HTR-8/SVneo (cell line): Measurements from ENCODE around the gene ITGAX.

Experiments
- DNase-seq: peaks from one replicate; pipeline ENCODE4 v3.0.0; 2011; ENCODE audit warnings: low spot score, mixed read lengths; ENCODE audit not compliant: insufficient read length
- FAIRE-seq: peaks from 2 replicates; lab custom pipeline; 2011; peaks lifted over from hg19 to GRCh38; lab: Jason Lieb, UNC

ITGAX gene

GRCh38 chr16:31371008-31371407 is 16.0 kb downstream of the ITGAX start:
- no peak for FAIRE-seq
- no peak for DNase-seq

GRCh38 chr16:31371619-31372484 is 16.9 kb downstream of the ITGAX start:
- no peak for DNase-seq
- no peak for FAIRE-seq

GRCh38 chr16:31373235-31373634 is 18.3 kb downstream of the ITGAX start:
- DNase-seq (no peak), FAIRE-seq (no peak)

- no peak for DNase-seq
- no peak for FAIRE-seq
These were observed 20.3 kb downstream of the ITGAX start for GRCh38 chr16:31375231-31375630.

GRCh38 chr16:31376705-31377104 is 21.7 kb downstream of the ITGAX start:
- no peak for DNase-seq
- no peak for FAIRE-seq

- DNase-seq, result no peak
- peak; percentile 44 for FAIRE-seq
These were observed 22.4 kb downstream of the ITGAX start for GRCh38 chr16:31377210-31377903.

GRCh38 chr16:31380201-31380600 is 25.2 kb downstream of the ITGAX start:
- FAIRE-seq (peak; percentile 70), DNase-seq (no peak)

- DNase-seq (peak; percentile 82), FAIRE-seq (peak; percentile 67)
These were observed 27.6 kb downstream of the ITGAX start for GRCh38 chr16:31382485-31383161.

- FAIRE-seq, result no peak
- DNase-seq, result no peak
These were observed 30.7 kb downstream of the ITGAX start for GRCh38 chr16:31385680-31386079.

GRCh38 chr16:31386157-31386984 is 31.4 kb downstream of the ITGAX start:
- peak; percentile 50 for DNase-seq
- peak; percentile 86 for FAIRE-seq

- DNase-seq, result no peak
- FAIRE-seq, result no peak
These were observed 33.6 kb downstream of the ITGAX start for GRCh38 chr16:31388535-31388934.

- no peak for FAIRE-seq
- DNase-seq, result no peak
These were observed 35.6 kb downstream of the ITGAX start for GRCh38 chr16:31390504-31391041.

- FAIRE-seq (no peak), DNase-seq (no peak)
These were observed 38.1 kb downstream of the ITGAX start, which contains the start of gene ITGAD for GRCh38 chr16:31393056-31393455. Gene ITGAD, plus strand, starts transcription at chr16:31393335. Its CDS starts 26 bp downstream, at chr16:31393361.

GRCh38 chr16:31395647-31396046 is 40.7 kb downstream of the ITGAX start:
- FAIRE-seq, result no peak

GRCh38 chr16:31397096-31397660 is 42.2 kb downstream of the ITGAX start:
- DNase-seq (no peak), FAIRE-seq (peak; percentile 9)

More at GRCh38 chr16:31395647-31396046, 40.7 kb downstream of the ITGAX start:
- no peak for DNase-seq

- no peak for DNase-seq
- FAIRE-seq, result no peak
These were observed 42.7 kb downstream of the ITGAX start for GRCh38 chr16:31397701-31398100.

GRCh38 chr16:31400191-31400590 is 45.2 kb downstream of the ITGAX start:
- FAIRE-seq (no peak), DNase-seq (no peak)

- FAIRE-seq (no peak), DNase-seq (no peak)
These were observed 46.5 kb downstream of the ITGAX start for GRCh38 chr16:31401436-31401835.

- FAIRE-seq (no peak), DNase-seq (no peak)
These were observed 47.7 kb downstream of the ITGAX start for GRCh38 chr16:31402687-31403086.
